Retinal pigment epithelial cell (primary cell): ENCODE results near the gene TTLL12.
A peak's percentile ranks its signal among the peaks of the same experiment; 100 is the strongest.
"Not testable (repeated sequence)": the region's sequence is repeated elsewhere in the genome, so short reads cannot be mapped to it uniquely, and the experiment has no call there.

Experiments
- DNase-seq: peaks from one replicate; pipeline ENCODE4 v3.0.0-alpha.2; 2010; ENCODE audit warnings: low read depth
- H3K4me3 ChIP-seq: 2 replicates; pipeline ENCODE4 v1.5.1; 2011; ENCODE audit warnings: mild to moderate bottlenecking, low read length, control low read depth, moderate library complexity
- CTCF ChIP-seq: conservative IDR thresholded peaks from 2 replicates; pipeline ENCODE4 v1.5.1; 2011; ENCODE audit warnings: low read depth, low read length, control low read depth, inconsistent platforms

TTLL12 gene

GRCh38 chr22:43153899-43154298, 33.0 kb downstream of the TTLL12 start:
- H3K4me3 ChIP-seq, result no peak overlapping the region

GRCh38 chr22:43152357-43153071, 34.4 kb downstream of the TTLL12 start:
- DNase-seq, result no peak
- H3K4me3 ChIP-seq, result peak overlapping the region; percentile 60
- TF ChIP-seq CTCF, result no peak

More at GRCh38 chr22:43153899-43154298, 33.0 kb downstream of the TTLL12 start:
- no peak for DNase-seq
- no peak for TF ChIP-seq CTCF

- peak overlapping the region; percentile 60 for H3K4me3 ChIP-seq
- no peak for TF ChIP-seq CTCF
- DNase-seq, result no peak
These were observed 35.0 kb downstream of the TTLL12 start for GRCh38 chr22:43152003-43152356.

- no peak for DNase-seq
- no peak for TF ChIP-seq CTCF
- peak within 1 kb of the TSS; percentile 60 for H3K4me3 ChIP-seq
These were observed 35.5 kb downstream of the TTLL12 start, which contains the start of gene TSPO for GRCh38 chr22:43151251-43152002. TSPO (plus strand) TSS chr22:43151559; CDS start chr22:43159239, 7,680 bp downstream.

- H3K4me3 ChIP-seq, result peak overlapping the region; percentile 60
- no peak for DNase-seq
- no peak for TF ChIP-seq CTCF
These were observed 36.2 kb downstream of the TTLL12 start for GRCh38 chr22:43150731-43151206.

GRCh38 chr22:43148581-43148980, 38.4 kb downstream of the TTLL12 start:
- no peak for DNase-seq
- no peak overlapping the region for H3K4me3 ChIP-seq
- TF ChIP-seq CTCF, result no peak

GRCh38 chr22:43147821-43148220, 39.1 kb downstream of the TTLL12 start:
- H3K4me3 ChIP-seq, result no peak overlapping the region
- no peak for DNase-seq
- no peak for TF ChIP-seq CTCF

GRCh38 chr22:43146332-43146731, 40.6 kb downstream of the TTLL12 start:
- DNase-seq, H3K4me3 ChIP-seq: not testable (repeated sequence)

- not testable (repeated sequence) for H3K4me3 ChIP-seq
These were observed 41.6 kb downstream of the TTLL12 start for GRCh38 chr22:43145371-43145770.

More at GRCh38 chr22:43145371-43145770, 41.6 kb downstream of the TTLL12 start:
- DNase-seq, result not testable (repeated sequence)
